ENCODE data around the gene UVRAG.

UVRAG gene

GRCh38 chr11:75907906-75908527 is 93.0 kb downstream of the UVRAG start:
- H3K36me3 ChIP-seq (ENCODE audit: control insufficient read depth, insufficient read depth, low read length) = no peaks in the 10 kb centered on the region; the same call in 1 of the 2 replicates
- H3K27me3 ChIP-seq (replicated peaks; ENCODE audit: control insufficient read depth, insufficient read depth, low read length) = no peaks in the 10 kb centered on the region
- H3K4me3 ChIP-seq (replicated peaks; ENCODE audit: low read depth, low read length) = no peak overlapping the region
- no peak for TF ChIP-seq CTCF (IDR thresholded peaks at IDR 0.05; ENCODE audit: insufficient read depth, low read length, poor library complexity, severe bottlenecking)
- DNase-seq (ENCODE audit: extremely low read depth, insufficient read length) = no peak

DNA sequence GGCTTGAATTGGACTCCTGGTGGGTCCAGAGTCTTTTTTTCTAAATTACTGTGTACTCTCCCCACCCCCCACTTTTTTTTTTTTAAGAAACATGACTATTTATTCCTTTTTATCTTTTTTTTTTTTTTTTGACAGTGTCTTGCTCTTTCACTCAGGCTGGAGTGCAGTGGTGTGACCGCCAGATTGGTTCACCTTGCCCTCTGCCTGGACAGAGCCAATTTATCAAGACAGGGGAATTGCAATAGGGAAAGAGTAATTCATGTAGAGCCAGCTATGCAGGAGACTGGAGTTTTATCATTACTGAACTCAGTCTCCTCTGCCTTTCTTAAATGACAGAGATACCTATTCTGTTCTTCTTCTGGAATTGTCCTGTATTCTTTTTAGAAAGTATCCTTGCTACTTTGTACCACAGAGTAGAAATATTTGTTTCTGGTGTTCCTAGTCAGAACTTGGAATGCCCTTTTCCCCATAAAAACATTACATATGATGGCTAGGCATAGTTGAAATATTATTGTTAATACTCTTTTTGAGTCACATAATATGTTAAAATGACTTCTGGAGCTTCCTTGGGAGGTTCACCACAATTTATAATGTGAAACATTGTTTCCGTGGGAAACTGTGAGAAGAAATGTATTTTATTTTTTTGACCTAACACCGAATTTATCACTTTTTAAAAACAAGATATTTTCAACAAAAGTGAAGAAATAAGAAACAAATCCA is 95.6 kb downstream of the UVRAG start:
- H3K36me3 ChIP-seq (ENCODE audit: control insufficient read depth, insufficient read depth, low read length) = no peaks in the 10 kb centered on the region; the same call in none of the 2 replicates
- DNase-seq (ENCODE audit: extremely low read depth, insufficient read length) = no peak
- H3K4me3 ChIP-seq (replicated peaks; ENCODE audit: low read depth, low read length) = no peak overlapping the region
- no peaks in the 10 kb centered on the region for H3K27me3 ChIP-seq (replicated peaks; ENCODE audit: control insufficient read depth, insufficient read depth, low read length)
- no peak for TF ChIP-seq CTCF (IDR thresholded peaks at IDR 0.05; ENCODE audit: insufficient read depth, low read length, poor library complexity, severe bottlenecking)

- no peak overlapping the region for H3K4me3 ChIP-seq (replicated peaks; ENCODE audit: low read depth, low read length)
- DNase-seq (ENCODE audit: extremely low read depth, insufficient read length) = no peak
- H3K27me3 ChIP-seq (replicated peaks; ENCODE audit: control insufficient read depth, insufficient read depth, low read length) = no peaks in the 10 kb centered on the region
- no peaks in the 10 kb centered on the region; the same call in none of the 2 replicates for H3K36me3 ChIP-seq (ENCODE audit: control insufficient read depth, insufficient read depth, low read length)
- TF ChIP-seq CTCF (IDR thresholded peaks at IDR 0.05; ENCODE audit: insufficient read depth, low read length, poor library complexity, severe bottlenecking) = no peak
Measured at GRCh38 chr11:75911459-75911858, 96.4 kb downstream of the UVRAG start.

- Histone ChIP-seq H3K27me3 (replicated peaks; ENCODE audit: control insufficient read depth, insufficient read depth, low read length) (no peaks in the 10 kb centered on the region), H3K36me3 (ENCODE audit: control insufficient read depth, insufficient read depth, low read length) (no peaks in the 10 kb centered on the region; the same call in none of the 2 replicates), H3K4me3 (replicated peaks; ENCODE audit: low read depth, low read length) (no peak overlapping the region)
- TF ChIP-seq CTCF (IDR thresholded peaks at IDR 0.05; ENCODE audit: insufficient read depth, low read length, poor library complexity, severe bottlenecking) = no peak
- DNase-seq (ENCODE audit: extremely low read depth, insufficient read length) = no peak
Measured at GRCh38 chr11:75913984-75914383, 99.0 kb downstream of the UVRAG start.

DNA sequence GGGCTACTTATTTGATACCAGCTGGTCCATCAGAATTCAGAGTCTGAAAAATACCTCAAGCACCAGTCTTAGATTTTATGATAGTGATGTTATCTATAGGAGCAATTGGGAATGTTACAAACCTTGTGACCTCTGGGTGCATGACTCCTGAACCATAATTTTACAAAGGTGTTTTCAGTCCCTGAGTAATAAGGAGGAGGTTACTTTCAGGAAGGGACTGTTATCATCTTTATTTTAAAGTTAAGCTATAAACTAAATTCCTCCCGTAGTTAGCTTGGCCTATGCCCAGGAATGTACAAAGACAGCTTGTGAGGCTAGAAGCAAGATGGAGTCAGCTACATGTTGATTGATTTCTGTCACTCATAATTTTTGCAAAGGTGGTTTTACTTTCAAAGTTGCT is 101.9 kb downstream of the UVRAG start:
- Histone ChIP-seq H3K36me3 (ENCODE audit: control insufficient read depth, insufficient read depth, low read length) (no peaks in the 10 kb centered on the region; the same call in none of the 2 replicates), H3K4me3 (replicated peaks; ENCODE audit: low read depth, low read length) (no peak overlapping the region), H3K27me3 (replicated peaks; ENCODE audit: control insufficient read depth, insufficient read depth, low read length) (no peaks in the 10 kb centered on the region)
- DNase-seq (ENCODE audit: extremely low read depth, insufficient read length) = no peak
- TF ChIP-seq CTCF (IDR thresholded peaks at IDR 0.05; ENCODE audit: insufficient read depth, low read length, poor library complexity, severe bottlenecking) = no peak
